ENCODE data around the gene CDH13.

CDH13 gene

DNA sequence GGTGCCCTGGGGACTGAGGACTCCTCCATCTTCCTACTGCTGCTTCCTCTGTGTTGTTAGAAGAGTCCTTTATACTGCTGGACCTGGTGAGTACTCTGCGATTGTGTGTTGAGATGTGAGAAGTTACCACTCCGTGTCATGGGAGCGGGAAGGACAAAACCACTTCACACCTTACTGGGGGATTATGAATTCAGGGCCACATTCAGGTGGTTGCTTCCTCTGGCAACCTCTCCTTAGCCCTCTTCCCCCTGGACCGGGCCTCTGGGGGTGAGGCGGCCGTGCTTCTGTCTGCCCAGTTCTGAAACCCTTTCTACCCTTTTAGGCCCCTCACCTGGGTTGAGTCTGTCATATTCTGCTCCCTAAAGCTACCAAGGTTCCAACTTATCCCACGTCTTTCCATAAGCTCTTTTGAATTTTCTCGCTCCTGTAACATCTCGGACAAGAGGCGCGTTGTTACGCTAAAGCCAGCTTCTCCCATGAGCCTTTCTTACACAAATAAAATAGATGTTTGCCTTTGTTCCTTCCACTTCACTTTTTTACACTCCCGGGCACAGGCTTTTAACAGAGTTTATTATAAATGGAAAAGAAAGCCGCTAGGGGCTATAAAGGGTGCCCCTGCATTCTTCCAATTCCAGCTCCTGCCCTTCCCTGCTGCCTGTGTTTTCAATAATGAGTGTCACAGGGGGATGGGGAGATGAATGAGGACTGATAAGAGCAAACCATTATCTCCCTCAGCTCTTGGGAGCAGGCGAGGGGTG, 20.7 kb upstream of the CDH13 start:
- TF ChIP-seq, protein P1, sequence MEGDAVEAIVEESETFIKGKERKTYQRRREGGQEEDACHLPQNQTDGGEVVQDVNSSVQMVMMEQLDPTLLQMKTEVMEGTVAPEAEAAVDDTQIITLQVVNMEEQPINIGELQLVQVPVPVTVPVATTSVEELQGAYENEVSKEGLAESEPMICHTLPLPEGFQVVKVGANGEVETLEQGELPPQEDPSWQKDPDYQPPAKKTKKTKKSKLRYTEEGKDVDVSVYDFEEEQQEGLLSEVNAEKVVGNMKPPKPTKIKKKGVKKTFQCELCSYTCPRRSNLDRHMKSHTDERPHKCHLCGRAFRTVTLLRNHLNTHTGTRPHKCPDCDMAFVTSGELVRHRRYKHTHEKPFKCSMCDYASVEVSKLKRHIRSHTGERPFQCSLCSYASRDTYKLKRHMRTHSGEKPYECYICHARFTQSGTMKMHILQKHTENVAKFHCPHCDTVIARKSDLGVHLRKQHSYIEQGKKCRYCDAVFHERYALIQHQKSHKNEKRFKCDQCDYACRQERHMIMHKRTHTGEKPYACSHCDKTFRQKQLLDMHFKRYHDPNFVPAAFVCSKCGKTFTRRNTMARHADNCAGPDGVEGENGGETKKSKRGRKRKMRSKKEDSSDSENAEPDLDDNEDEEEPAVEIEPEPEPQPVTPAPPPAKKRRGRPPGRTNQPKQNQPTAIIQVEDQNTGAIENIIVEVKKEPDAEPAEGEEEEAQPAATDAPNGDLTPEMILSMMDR (IDR thresholded peaks at IDR 0.05; ENCODE audit: low read length, missing control alignments) = no peak
- DNase-seq (ENCODE audit: low read depth) = no peak
- no peak overlapping the region for H3K4me3 ChIP-seq (replicated peaks; ENCODE audit: low read depth, low read length)

DNA sequence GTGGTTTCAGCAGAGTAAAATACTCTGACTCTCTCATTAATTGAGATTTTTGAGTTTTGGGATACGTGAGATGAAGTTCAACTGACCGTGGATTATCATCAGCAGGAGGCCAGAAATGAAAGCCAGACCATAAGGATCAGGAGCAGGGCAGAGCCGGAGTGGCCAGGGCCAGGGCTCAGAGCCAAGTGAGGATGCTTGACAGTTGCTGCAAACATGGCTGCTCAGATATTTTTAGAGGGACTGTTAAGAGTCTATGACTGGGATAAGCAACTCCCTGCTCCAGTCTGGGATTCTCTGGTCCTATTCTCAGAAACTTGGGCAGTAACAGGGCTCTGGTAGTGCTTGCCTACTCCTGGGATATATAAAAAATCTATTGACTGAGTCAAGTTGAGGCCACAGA, 17.6 kb upstream of the CDH13 start:
- H3K4me3 ChIP-seq (replicated peaks; ENCODE audit: low read depth, low read length) = no peak overlapping the region
- DNase-seq (ENCODE audit: low read depth) = no peak
- TF ChIP-seq, protein P1 (IDR thresholded peaks at IDR 0.05; ENCODE audit: low read length, missing control alignments) = no peak

DNA sequence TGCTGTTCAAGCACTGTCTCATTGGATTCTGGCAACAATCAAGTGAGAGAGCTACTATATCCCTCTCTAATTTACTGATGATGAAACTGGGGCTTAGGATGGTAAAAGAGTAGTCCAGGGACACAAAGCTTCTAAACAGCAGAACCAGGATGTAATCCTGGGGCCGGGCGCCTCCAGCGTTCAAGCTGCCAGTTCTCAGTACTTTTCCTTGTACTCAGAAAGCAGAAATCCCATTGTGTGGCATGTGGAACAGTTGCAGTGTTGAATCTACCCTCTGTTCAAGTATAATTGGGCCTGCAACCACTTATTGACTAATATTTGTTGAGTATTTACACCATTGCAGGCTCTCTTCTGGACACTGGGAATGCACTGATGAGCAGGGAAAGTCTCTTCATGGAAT, 14.5 kb upstream of the CDH13 start:
- no peak overlapping the region for H3K4me3 ChIP-seq (replicated peaks; ENCODE audit: low read depth, low read length)
- DNase-seq (ENCODE audit: low read depth) = no peak
- TF ChIP-seq, protein P1 (IDR thresholded peaks at IDR 0.05; ENCODE audit: low read length, missing control alignments) = no peak

DNA sequence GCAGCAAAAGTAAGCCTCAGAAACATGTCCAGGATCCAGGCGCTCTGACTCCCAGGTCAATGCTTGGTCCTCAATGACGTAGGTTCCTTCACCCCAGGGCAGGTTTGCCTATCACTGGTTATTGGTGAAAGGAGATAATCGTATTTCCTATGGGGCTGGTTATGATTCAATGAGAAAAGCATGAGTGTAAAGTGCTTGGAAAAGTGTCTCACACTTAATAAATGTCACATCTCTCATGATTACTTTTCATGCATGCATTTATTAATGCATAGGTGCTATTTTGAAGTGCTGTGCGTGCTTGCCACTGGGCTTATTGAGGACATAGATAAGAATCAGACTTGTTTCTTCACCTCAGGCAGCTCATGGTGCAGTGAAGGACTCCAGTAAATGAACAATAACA, 10.4 kb upstream of the CDH13 start:
- no peak overlapping the region for H3K4me3 ChIP-seq (replicated peaks; ENCODE audit: low read depth, low read length)
- DNase-seq (ENCODE audit: low read depth) = no peak
- TF ChIP-seq, protein P1 (IDR thresholded peaks at IDR 0.05; ENCODE audit: low read length, missing control alignments) = no peak

DNA sequence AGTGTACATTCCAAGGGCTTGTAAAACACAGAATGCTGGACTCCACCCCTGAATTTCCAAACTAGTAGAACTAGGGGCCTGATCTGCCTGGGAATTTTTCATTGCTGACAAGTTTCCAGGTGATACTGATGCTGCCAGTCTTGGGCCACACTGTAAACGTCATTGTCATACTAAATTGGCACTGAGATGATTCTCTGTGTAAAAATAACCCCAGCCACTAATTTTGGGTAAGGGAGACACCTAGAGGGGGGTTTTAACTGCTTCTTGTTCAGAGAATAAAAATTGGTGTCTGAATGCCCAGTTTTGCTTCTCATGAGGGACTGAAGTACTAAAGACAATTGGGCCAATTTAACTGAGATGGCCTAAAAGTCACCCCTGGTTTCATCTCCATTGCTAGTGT, 5.0 kb upstream of the CDH13 start:
- TF ChIP-seq, protein P1 (IDR thresholded peaks at IDR 0.05; ENCODE audit: low read length, missing control alignments) = no peak
- no peak overlapping the region for H3K4me3 ChIP-seq (replicated peaks; ENCODE audit: low read depth, low read length)

DNA sequence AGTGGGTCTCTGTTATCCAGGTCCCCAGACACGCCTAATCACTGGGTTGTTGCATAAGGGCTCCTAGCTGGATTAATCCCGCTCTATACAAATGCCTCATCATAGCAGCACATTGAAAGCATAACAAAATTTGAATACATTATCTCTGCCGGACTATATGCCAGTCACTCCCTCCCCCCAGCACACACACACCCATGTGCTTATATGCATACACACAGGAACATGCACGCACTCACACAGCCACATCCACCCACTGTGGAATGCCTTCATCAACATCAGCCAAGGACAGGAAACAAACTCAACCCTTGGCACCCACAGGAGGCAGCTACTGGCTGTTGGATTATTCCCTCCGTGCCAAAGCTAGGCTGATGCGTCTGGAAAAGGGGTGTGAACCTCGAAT, 3.5 kb upstream of the CDH13 start:
- TF ChIP-seq, protein P1 (IDR thresholded peaks at IDR 0.05; ENCODE audit: low read length, missing control alignments) = no peak
- no peak overlapping the region for H3K4me3 ChIP-seq (replicated peaks; ENCODE audit: low read depth, low read length)
- DNase-seq (ENCODE audit: low read depth) = no peak

More for the DNA sequence above, 5.0 kb upstream of the CDH13 start:
- DNase-seq (ENCODE audit: low read depth) = no peak

Measured in fibroblast of pulmonary artery (primary cell).